Memory B cell (primary cell): ENCODE data around the gene GRIN2D.

Experiments used
- ATAC-seq: fragments of 150-1000 bp; cut with Tn5 transposase; 2 replicates; pipeline ENCODE4 v1.10.0; 2021; ENCODE audit warnings: low read depth, mild to moderate bottlenecking, moderate library complexity
- DNase-seq, 2 donors: peaks; one replicate each; pipeline ENCODE4 v3.0.0; 2022; ENCODE audit warnings: low spot score in 2 of 2
- H3K27ac Mint-ChIP-seq: one replicate; pipeline ENCODE4 v1.8.0; 2022; ENCODE audit warnings: mild to moderate bottlenecking, moderate library complexity, mixed read lengths
- H3K27me3 Mint-ChIP-seq: one replicate; pipeline ENCODE4 v1.8.0; 2022; ENCODE audit warnings: mixed read lengths
- H3K36me3 Mint-ChIP-seq: one replicate; pipeline ENCODE4 v1.8.0; 2022; ENCODE audit warnings: mild to moderate bottlenecking, mixed read lengths
- H3K4me1 Mint-ChIP-seq: one replicate; pipeline ENCODE4 v1.8.0; 2022; ENCODE audit warnings: mixed read lengths
- H3K4me3 Mint-ChIP-seq: one replicate; pipeline ENCODE4 v1.8.0; 2022; ENCODE audit warnings: mild to moderate bottlenecking, moderate library complexity, mixed read lengths
- H3K9me3 Mint-ChIP-seq: one replicate; pipeline ENCODE4 v1.8.0; 2022; ENCODE audit warnings: mixed read lengths

GRIN2D gene

DNA sequence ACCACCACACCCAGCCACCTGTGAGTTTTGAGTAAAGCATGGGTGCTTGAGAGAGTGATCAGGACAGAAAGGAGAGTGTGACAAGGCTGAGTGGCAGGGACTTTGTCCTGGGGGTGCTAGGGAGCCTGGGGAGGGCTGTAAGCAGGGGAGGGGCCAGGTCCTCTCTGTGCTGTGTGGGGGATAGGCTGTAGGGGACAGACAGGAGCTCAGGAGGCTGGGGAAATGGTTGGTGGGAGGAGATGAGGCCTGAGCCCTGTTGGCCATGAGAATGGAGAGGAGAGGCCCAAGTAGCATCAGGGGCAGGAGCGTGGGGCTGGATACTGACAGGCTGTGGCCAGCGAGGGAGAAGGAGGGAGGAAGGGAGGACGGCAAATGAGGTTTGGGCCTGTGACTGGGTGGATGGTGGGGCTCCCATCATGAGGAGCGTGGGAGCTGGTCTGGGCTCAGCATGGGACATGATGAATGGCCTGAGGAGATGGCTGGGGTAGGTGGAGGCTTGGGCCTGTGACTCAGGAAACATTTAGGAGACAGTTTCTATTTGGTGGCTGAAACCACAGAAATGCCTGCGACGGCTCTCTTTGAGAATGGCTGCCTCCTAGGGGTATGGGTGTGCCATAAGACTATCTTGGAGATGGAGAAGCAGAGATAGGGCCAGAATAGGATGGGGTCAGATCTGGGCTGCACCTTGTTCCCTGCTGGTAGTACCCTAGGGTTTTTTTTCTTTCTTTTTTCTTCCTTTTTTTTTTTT, 25.0 kb downstream of the GRIN2D start:
- peak overlapping the region; percentile 85 for H3K4me3 Mint-ChIP-seq
- peak overlapping the region; percentile 9 for H3K27ac Mint-ChIP-seq
- no peak for DNase-seq
- no peaks in the 10 kb centered on the region for H3K9me3 Mint-ChIP-seq
- peaks cover 14% of the 10 kb centered on the region for H3K27me3 Mint-ChIP-seq
- peaks cover 19% of the 10 kb centered on the region for H3K4me1 Mint-ChIP-seq
- H3K36me3 Mint-ChIP-seq, result no peaks in the 10 kb centered on the region
- peak; percentile 18 for ATAC-seq

DNA sequence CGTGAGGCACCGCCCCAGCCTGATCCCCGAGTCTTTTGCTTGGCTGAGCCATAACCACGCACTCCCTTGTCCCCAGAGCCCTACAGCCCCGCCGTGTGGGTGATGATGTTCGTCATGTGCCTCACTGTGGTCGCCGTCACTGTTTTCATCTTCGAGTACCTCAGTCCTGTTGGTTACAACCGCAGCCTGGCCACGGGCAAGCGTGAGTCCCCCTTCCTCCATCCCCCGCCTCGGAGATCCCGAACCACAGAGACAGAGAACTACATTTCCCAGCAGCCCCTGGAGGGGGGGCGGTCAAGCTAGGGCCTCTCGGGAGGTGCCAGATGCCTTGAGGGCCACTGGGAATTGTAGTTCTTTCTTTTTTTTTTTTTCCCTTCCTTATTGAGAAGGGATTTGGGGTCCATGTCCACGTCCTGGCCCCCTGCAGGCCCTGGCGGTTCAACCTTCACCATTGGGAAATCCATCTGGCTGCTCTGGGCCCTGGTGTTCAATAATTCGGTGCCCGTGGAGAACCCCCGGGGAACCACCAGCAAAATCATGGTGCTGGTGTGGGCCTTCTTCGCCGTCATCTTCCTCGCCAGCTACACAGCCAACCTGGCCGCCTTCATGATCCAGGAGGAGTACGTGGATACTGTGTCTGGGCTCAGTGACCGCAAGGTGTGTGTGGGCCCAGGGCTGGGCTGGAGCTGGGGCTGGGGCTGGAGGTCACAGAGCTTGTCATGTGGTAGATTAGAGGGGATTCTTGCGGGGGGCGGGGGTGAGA, 25.9 kb downstream of the GRIN2D start:
- peak; percentile 86 for ATAC-seq
- peak; percentile 59 to 64 for DNase-seq
- H3K36me3 Mint-ChIP-seq, result no peaks in the 10 kb centered on the region
- H3K4me1 Mint-ChIP-seq, result peaks cover 13% of the 10 kb centered on the region
- H3K4me3 Mint-ChIP-seq, result peak overlapping the region; percentile 85
- peak overlapping the region; percentile 9 for H3K27ac Mint-ChIP-seq
- no peaks in the 10 kb centered on the region for H3K9me3 Mint-ChIP-seq
- peaks cover 13% of the 10 kb centered on the region for H3K27me3 Mint-ChIP-seq

DNA sequence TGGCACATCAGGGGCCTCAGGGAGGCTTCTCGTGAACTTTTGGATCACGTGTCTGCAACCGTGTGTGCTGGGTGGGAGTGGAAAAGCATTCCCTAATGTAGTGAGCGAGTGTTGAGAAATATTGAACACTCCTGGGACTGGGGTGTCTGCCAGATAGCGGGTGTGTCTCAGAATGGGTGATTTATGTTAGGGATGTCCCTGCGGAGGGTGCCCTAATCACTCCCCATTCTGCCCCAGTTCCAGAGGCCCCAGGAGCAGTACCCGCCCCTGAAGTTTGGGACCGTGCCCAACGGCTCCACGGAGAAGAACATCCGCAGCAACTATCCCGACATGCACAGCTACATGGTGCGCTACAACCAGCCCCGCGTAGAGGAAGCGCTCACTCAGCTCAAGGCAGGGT, 28.1 kb downstream of the GRIN2D start:
- ATAC-seq (no peak), DNase-seq (no peak)
- Mint-ChIP-seq H3K27ac (no peak overlapping the region), H3K4me3 (no peak overlapping the region), H3K36me3 (no peaks in the 10 kb centered on the region), H3K4me1 (peaks cover 15% of the 10 kb centered on the region), H3K27me3 (peaks cover 11% of the 10 kb centered on the region), H3K9me3 (no peaks in the 10 kb centered on the region)

DNA sequence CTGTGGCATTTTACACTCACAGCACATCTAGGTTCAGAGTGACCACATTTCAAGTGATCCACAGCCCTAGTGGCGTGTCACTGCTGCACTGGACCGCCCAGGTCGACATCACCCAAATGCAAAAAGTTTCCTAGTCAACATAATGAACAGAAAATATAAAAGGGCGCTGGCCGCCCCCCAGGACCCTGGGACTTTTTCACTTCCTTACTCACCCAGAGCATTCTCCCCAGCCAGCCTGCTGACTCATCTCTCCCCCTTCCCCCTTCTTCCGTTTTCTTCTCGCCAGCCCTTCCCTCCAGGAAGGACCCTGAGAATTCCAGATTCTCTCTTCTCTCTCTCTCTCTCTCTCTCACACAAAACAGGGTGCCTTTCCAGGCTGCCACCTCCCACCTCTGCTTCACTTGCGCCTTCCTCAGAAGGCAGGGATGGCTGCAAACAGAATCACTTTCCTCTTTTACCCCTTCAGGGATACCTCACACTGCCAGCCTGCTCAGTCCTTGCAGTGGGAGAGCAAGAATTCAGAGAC, 31.3 kb downstream of the GRIN2D start:
- Mint-ChIP-seq H3K4me1 (peaks cover 6% of the 10 kb centered on the region), H3K4me3 (no peak overlapping the region), H3K36me3 (no peaks in the 10 kb centered on the region), H3K27me3 (peaks cover 5% of the 10 kb centered on the region), H3K27ac (no peak overlapping the region), H3K9me3 (no peaks in the 10 kb centered on the region)
- DNase-seq (no peak), ATAC-seq (no peak)

DNA sequence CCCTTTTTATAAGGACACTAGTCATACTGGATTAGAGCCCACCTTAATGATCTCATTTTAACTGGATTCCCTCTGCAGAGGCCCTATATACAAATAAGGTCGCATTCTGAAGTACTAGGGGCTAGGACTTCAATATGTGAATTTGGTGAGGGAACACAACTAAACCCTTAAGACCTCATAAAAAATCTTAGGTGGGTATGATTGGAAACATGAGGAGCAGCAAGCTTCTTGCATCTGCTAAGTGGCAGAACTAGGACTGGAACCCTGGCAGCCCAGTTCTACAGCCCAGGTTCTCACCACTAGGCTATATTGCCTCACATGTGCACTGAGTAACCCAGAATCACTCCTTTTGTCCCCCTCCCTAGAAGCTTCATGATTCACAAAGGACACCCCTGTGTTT, 35.2 kb downstream of the GRIN2D start:
- no peak overlapping the region for H3K27ac Mint-ChIP-seq
- H3K4me3 Mint-ChIP-seq, result no peak overlapping the region
- no peak for DNase-seq
- H3K9me3 Mint-ChIP-seq, result no peaks in the 10 kb centered on the region
- peaks cover 5% of the 10 kb centered on the region for H3K27me3 Mint-ChIP-seq
- no peak for ATAC-seq
- H3K4me1 Mint-ChIP-seq, result peaks cover 6% of the 10 kb centered on the region
- H3K36me3 Mint-ChIP-seq, result no peaks in the 10 kb centered on the region

DNA sequence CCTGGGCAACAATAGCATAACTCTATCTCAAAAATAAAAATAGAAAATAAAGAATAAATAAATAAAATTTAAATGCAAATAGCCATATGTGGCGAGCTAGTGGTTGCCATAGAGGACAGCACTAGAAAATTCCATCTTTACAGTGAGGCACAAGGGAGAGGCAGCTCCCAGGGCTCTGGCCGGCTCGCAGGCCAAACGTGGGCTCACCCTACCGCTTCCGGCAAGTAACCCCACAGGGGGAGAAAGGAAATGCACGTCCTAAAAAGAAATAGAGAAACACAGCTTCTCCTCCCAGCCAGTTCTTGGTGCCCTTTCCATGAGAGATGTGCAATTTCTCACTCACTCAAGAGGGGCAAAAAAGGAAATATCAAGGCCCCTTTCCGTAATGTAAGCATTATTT, 39.9 kb downstream of the GRIN2D start:
- Mint-ChIP-seq H3K27me3 (peaks cover 13% of the 10 kb centered on the region), H3K27ac (no peak overlapping the region), H3K36me3 (no peaks in the 10 kb centered on the region), H3K9me3 (no peaks in the 10 kb centered on the region), H3K4me3 (no peak overlapping the region), H3K4me1 (no peaks in the 10 kb centered on the region)
- DNase-seq (no peak), ATAC-seq (no peak)

DNA sequence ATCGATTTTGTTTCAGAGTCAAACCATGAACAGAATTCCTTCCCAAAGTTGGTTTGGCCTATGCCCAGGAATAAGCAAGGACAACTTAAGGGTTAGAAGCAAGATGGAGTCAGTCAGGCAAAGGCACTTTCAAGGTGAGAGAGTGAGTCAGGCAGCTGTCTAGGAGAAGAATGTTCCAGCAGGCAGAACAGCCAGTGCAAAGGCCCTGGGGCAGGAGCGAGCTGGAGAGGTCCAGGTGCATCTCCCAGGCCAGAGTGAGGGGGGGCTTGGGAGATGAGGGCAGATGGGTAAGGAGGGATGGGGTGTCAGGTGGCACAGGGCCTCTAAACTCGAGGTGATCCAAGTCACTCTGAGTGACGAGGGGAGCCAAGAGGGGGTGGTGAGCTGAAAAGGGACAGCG, 43.1 kb downstream of the GRIN2D start:
- ATAC-seq (no peak), DNase-seq (no peak)
- Mint-ChIP-seq H3K4me3 (no peak overlapping the region), H3K9me3 (no peaks in the 10 kb centered on the region), H3K27me3 (peaks cover 11% of the 10 kb centered on the region), H3K27ac (no peak overlapping the region), H3K36me3 (no peaks in the 10 kb centered on the region), H3K4me1 (no peaks in the 10 kb centered on the region)

DNA sequence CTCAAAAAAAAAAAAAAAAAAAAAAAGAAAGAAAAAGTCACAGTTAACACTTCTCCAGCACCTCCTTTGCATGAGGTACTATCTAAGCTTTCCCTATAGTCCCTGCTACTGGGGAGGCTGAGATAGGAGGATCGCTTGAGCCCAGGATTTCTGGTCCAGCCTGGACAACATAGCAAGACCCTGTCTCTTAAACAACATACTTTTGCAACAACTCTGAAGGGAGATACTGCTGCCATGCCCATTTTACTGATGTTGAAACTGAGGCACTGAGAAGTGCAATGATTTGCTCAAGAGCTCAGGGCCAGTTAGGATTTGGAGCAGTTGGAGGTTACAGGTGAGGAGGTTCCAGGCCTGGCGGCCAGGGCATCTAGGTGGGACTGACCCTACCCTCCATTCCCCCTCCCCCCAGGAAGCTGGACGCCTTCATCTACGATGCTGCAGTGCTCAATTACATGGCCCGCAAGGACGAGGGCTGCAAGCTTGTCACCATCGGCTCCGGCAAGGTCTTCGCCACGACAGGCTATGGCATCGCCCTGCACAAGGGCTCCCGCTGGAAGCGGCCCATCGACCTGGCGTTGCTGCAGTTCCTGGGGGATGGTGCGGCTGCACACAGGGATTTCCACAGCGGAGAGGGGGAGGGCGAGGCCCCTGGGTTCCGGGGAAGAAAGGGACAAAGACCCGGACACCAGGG, 48.0 kb downstream of the GRIN2D start:
- no peak overlapping the region for H3K27ac Mint-ChIP-seq
- no peak for DNase-seq
- no peak for ATAC-seq

DNA sequence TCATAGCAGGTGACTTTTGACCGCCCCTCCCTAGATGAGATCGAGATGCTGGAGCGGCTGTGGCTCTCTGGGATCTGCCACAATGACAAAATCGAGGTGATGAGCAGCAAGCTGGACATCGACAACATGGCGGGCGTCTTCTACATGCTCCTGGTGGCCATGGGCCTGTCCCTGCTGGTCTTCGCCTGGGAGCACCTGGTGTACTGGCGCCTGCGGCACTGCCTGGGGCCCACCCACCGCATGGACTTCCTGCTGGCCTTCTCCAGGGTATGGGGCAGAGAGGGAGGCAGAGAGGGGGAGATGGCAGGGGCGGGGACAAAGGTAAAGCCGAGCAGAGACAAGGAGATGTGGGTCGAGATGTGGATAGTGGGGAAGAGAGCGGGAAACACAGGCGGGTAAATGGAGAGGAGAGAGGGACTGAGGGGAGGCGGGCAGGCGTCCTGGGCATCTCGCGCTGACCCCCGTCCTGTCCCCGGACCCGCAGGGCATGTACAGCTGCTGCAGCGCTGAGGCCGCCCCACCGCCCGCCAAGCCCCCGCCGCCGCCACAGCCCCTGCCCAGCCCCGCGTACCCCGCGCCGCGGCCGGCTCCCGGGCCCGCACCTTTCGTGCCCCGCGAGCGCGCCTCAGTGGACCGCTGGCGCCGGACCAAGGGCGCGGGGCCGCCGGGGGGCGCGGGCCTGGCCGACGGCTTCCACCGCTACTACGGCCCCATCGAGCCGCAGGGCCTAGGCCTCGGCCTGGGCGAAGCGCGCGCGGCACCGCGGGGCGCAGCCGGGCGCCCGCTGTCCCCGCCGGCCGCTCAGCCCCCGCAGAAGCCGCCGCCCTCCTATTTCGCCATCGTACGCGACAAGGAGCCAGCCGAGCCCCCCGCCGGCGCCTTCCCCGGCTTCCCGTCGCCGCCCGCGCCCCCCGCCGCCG, 48.9 kb downstream of the GRIN2D start:
- H3K27ac Mint-ChIP-seq, result no peak overlapping the region
- peaks cover 2% of the 10 kb centered on the region for H3K36me3 Mint-ChIP-seq
- H3K4me1 Mint-ChIP-seq, result peaks cover 19% of the 10 kb centered on the region
- H3K27me3 Mint-ChIP-seq, result peaks cover 17% of the 10 kb centered on the region
- no peaks in the 10 kb centered on the region for H3K9me3 Mint-ChIP-seq
- ATAC-seq (no peak), DNase-seq (no peak)
- H3K4me3 Mint-ChIP-seq, result peak overlapping the region; percentile 67

More for the DNA sequence above, 48.0 kb downstream of the GRIN2D start:
- peak overlapping the region; percentile 67 for H3K4me3 Mint-ChIP-seq
- no peaks in the 10 kb centered on the region for H3K9me3 Mint-ChIP-seq
- peaks cover 2% of the 10 kb centered on the region for H3K36me3 Mint-ChIP-seq
- H3K27me3 Mint-ChIP-seq, result peaks cover 18% of the 10 kb centered on the region
- peaks cover 19% of the 10 kb centered on the region for H3K4me1 Mint-ChIP-seq

DNA sequence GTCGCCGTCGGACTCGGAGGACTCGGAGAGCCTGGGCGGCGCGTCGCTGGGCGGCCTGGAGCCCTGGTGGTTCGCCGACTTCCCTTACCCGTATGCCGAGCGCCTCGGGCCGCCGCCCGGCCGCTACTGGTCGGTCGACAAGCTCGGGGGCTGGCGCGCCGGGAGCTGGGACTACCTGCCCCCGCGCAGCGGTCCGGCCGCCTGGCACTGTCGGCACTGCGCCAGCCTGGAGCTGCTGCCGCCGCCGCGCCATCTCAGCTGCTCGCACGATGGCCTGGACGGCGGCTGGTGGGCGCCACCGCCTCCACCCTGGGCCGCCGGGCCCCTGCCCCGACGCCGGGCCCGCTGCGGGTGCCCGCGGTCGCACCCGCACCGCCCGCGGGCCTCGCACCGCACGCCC, 49.8 kb downstream of the GRIN2D start:
- DNase-seq (peak in 1 of 2 donors; percentile 48), ATAC-seq (no peak)
- H3K36me3 Mint-ChIP-seq, result peaks cover 6% of the 10 kb centered on the region
- peaks cover 21% of the 10 kb centered on the region for H3K4me1 Mint-ChIP-seq
- H3K27ac Mint-ChIP-seq, result no peak overlapping the region
- no peak overlapping the region for H3K4me3 Mint-ChIP-seq
- H3K9me3 Mint-ChIP-seq, result no peaks in the 10 kb centered on the region
- H3K27me3 Mint-ChIP-seq, result peaks cover 15% of the 10 kb centered on the region
